GM19324 (cell line): ENCODE measurements around the gene ACVR2B.

Source experiments
- ATAC-seq: cut with Tn5 transposase; IDR thresholded peaks from one replicate; pipeline ENCODE4 v1.9.1; 2021; ENCODE audit warnings: mild to moderate bottlenecking, moderate library complexity; ENCODE audit not compliant: unreplicated experiment, low FRiP score

Gene ACVR2B

GRCh38 chr3:38522002-38522401, 68.3 kb downstream of the ACVR2B start:
- ATAC-seq = no peak

GRCh38 chr3:38524141-38524739, 70.5 kb downstream of the ACVR2B start:
- ATAC-seq = no peak

GRCh38 chr3:38526792-38527191, 73.1 kb downstream of the ACVR2B start:
- no peak for ATAC-seq

GRCh38 chr3:38528457-38528856, 74.8 kb downstream of the ACVR2B start:
- ATAC-seq = no peak

GRCh38 chr3:38532529-38532928, 78.8 kb downstream of the ACVR2B start:
- ATAC-seq = no peak

GRCh38 chr3:38533285-38533976, 79.7 kb downstream of the ACVR2B start:
- no peak for ATAC-seq

GRCh38 chr3:38534180-38534579, 80.5 kb downstream of the ACVR2B start:
- ATAC-seq = no peak

GRCh38 chr3:38534604-38535003, 80.9 kb downstream of the ACVR2B start:
- ATAC-seq = no peak

- ATAC-seq = no peak
Measured at GRCh38 chr3:38536671-38537070, 83.0 kb downstream of the ACVR2B start.

- ATAC-seq = no peak
Measured at GRCh38 chr3:38538773-38539353, 85.2 kb downstream of the ACVR2B start.

- no peak for ATAC-seq
Measured at GRCh38 chr3:38541806-38542205, 88.1 kb downstream of the ACVR2B start.
